GM18505 (cell line): ENCODE measurements around the gene CCDC142.

Experiments used
- ATAC-seq: cut with Tn5 transposase; IDR thresholded peaks from one replicate; pipeline ENCODE4 v1.9.1; 2021; ENCODE audit not compliant: unreplicated experiment
- POLR2A ChIP-seq: IDR thresholded peaks from 4 replicates; pipeline ENCODE4 v1.6.1; 2011; ENCODE audit warnings: borderline replicate concordance; ENCODE audit not compliant: insufficient read depth, insufficient read length; ENCODE audit errors: extremely low read depth

Gene CCDC142

DNA sequence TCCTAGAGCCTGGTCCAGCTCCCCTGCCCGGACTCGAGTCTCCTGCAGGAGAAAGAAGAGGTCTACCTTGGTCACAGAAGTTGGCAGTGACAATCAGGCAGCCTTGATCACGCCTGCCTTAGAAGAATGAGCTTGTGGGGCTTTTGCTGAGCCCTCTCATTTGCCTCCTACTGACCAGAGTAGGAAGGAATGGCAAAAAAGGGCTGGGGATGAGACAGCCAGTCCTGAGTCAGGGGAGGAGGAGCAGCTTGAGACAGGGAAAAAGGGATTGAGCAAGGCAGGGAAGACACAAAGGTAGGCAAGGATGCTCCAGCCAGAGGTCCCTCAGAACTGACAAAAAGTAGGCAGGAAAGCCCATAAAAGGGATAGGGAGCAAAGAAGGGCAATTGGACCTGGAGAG lies 55.2 kb downstream of the CCDC142 start:
- TF ChIP-seq POLR2A: no peak
- ATAC-seq: no peak

DNA sequence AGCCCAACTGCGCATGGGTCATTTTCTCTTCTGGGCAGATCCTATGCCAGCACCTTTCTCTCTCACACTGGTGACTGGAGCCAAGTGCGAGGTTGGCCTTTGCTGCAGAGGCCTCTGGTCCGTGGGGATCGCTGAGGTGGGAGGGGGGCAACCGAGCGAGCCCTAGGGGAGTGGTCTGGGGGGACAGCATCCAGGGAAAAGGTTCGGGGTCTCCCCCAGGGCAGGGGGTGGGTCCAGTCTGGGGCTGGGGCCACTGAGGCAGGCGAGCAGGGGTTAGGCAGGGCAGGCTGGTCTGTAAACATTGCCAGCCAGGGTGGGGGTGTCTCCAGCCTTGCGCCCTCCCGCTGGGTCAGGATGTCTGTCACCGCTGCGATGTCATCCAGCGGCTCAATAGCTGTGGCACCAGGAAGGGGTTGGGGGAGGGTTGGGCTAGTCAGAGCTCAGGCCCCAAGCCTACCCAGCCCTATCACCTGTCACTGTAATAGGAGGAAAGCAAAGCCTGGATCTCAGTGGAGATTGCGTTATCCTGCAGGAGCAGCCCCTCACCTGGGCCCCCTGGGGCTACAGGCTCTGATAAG lies 56.5 kb downstream of the CCDC142 start:
- ATAC-seq: no peak
- TF ChIP-seq POLR2A: no peak

DNA sequence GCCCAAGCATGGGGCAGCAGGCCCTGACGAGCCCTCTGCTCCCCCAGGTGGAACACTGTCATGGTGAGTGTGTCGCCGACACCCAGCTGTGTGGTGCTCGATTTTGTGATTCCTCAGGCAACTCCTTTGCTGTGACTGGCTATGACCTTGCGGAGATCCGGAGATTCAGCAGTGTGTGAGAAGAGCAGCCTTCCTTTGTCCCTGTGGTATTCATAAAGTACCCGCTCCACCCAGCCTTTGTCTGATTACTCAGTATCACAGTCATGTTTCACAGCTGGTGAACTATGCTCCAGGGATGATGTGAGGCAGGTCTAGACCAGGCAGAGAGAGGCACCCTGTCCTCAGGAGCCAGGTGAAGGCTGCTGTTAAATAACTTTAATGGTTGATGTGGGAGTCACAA lies 57.3 kb downstream of the CCDC142 start:
- no peak for ATAC-seq
- no peak for TF ChIP-seq POLR2A

DNA sequence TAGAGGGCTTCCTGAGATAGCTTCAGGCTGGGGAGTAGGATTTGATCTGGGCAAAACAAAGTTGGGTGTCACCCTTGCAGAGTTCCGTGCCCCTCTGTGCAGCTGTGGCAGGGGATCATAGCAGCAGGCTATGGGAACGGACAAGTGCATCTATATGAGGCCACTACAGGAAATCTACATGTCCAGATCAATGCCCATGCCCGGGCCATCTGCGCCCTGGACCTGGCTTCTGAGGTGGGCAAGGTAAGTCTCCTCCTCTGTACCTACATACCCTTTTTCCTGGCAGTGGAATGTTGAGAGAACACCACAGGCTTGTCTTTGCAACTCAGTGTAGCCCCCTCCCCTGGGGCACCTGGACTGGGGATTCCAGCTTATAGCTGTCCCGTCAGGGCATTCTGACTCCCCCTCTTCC lies 57.8 kb downstream of the CCDC142 start:
- TF ChIP-seq POLR2A: no peak

DNA sequence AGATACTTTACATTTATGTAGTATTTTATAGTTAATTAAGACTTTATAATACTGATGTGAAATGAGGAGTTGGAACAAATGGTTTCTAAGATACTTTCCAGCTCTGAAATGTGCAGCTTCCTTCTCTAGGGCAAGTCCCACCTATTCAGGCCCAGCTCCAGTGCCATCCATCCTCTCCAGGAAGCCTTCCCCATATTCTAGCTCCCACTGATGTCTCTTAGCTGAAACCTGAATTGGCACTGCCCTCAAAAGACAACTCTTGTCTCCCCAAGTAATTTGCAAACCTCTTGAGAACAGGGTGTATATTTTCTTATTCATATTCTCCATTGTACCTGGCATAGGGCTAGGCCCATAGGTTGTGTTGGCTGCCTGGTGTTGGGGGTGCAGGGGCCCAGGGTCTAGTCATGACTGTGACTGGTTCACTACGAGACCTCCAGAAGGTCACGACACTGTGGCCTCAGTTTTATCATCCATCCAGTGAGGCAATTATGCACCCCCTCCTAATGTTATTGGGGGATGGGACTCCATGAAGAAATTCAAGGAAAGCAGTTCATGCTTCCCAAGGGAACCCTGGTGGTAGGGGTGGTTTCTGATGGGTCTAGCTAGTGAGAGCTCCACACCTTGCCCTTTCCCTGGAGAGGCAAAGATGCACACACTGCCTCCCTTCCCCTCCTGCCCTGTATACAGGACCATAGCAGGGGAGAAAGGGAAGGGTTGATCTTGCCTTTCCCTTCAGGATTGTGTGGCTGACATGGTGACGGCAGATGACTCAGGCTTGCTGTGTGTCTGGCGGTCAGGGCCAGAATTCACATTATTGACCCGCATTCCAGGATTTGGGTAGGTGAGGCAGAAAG lies 58.4 kb downstream of the CCDC142 start:
- no peak for TF ChIP-seq POLR2A
- no peak for ATAC-seq

More for the DNA sequence above, 57.8 kb downstream of the CCDC142 start:
- ATAC-seq: no peak
